ENCODE results near the gene SGK1. TPM values are rescaled to one million over a fixed set of nuclear protein-coding genes. Genes with fewer than 3 reads are reported as not detected.

The SGK1 gene
- total RNA-seq, 3 donors from 2014 or later: 104 to 459 (median 193) TPM

GRCh38 chr6:134233180-134233955 is 84.5 kb downstream of the SGK1 start:
- TF ChIP-seq POLR2AphosphoS5 (IDR thresholded peaks at IDR 0.05) (no peak), CTCF (IDR thresholded peaks at IDR 0.05) (no peak), POLR2A (IDR thresholded peaks at IDR 0.05) (no peak)
- Histone ChIP-seq H3K27ac (no peak overlapping the region), H3K4me3 (no peak overlapping the region), H3K36me3 (no peaks in the 10 kb centered on the region), H3K9me3 (no peaks in the 10 kb centered on the region), H3K4me1 (no peaks in the 10 kb centered on the region), H3K27me3 (no peaks in the 10 kb centered on the region)
- intact Hi-C loops (cut with DNase I; ENCODE audit: low total_unique reads): no loop called here
- DNase-seq (ENCODE audit: low spot score in 2 of 2): no peak

- H3K4me3 ChIP-seq: no peak overlapping the region
Measured at GRCh38 chr6:134230940-134231339, 87.0 kb downstream of the SGK1 start.

GRCh38 chr6:134230087-134230700 is 87.7 kb downstream of the SGK1 start:
- no peak for TF ChIP-seq POLR2A (IDR thresholded peaks at IDR 0.05)
- TF ChIP-seq CTCF (IDR thresholded peaks at IDR 0.05): no peak
- no peak for TF ChIP-seq POLR2AphosphoS5 (IDR thresholded peaks at IDR 0.05)
- no peak overlapping the region for H3K4me3 ChIP-seq
- no peak overlapping the region for H3K27ac ChIP-seq
- intact Hi-C loops (cut with DNase I; ENCODE audit: low total_unique reads): no loop called here
- no peak for DNase-seq (ENCODE audit: low spot score in 2 of 2)
- H3K36me3 ChIP-seq: no peaks in the 10 kb centered on the region
- no peaks in the 10 kb centered on the region for H3K9me3 ChIP-seq
- no peaks in the 10 kb centered on the region for H3K4me1 ChIP-seq
- H3K27me3 ChIP-seq: no peaks in the 10 kb centered on the region

More at GRCh38 chr6:134230940-134231339, 87.0 kb downstream of the SGK1 start:
- Histone ChIP-seq H3K4me1 (no peaks in the 10 kb centered on the region), H3K36me3 (no peaks in the 10 kb centered on the region), H3K9me3 (no peaks in the 10 kb centered on the region), H3K27ac (no peak overlapping the region), H3K27me3 (no peaks in the 10 kb centered on the region)
- TF ChIP-seq CTCF (IDR thresholded peaks at IDR 0.05) (no peak), POLR2AphosphoS5 (IDR thresholded peaks at IDR 0.05) (no peak), POLR2A (IDR thresholded peaks at IDR 0.05) (no peak)
- DNase-seq (ENCODE audit: low spot score in 2 of 2): no peak
- intact Hi-C loops (cut with DNase I; ENCODE audit: low total_unique reads): no loop called here

GRCh38 chr6:134229520-134229919 is 88.4 kb downstream of the SGK1 start:
- H3K27me3 ChIP-seq: no peaks in the 10 kb centered on the region
- no peak overlapping the region for H3K4me3 ChIP-seq
- no peak for TF ChIP-seq CTCF (IDR thresholded peaks at IDR 0.05)
- TF ChIP-seq POLR2AphosphoS5 (IDR thresholded peaks at IDR 0.05): no peak
- no peak for TF ChIP-seq POLR2A (IDR thresholded peaks at IDR 0.05)
- H3K27ac ChIP-seq: no peak overlapping the region
- H3K36me3 ChIP-seq: no peaks in the 10 kb centered on the region
- no peak for DNase-seq (ENCODE audit: low spot score in 2 of 2)
- H3K4me1 ChIP-seq: no peaks in the 10 kb centered on the region
- intact Hi-C loops (cut with DNase I; ENCODE audit: low total_unique reads): no loop called here
- H3K9me3 ChIP-seq: no peaks in the 10 kb centered on the region

- H3K36me3 ChIP-seq: no peaks in the 10 kb centered on the region
- H3K4me3 ChIP-seq: no peak overlapping the region
- H3K27me3 ChIP-seq: no peaks in the 10 kb centered on the region
- no peak for TF ChIP-seq CTCF (IDR thresholded peaks at IDR 0.05)
- no peak for TF ChIP-seq POLR2A (IDR thresholded peaks at IDR 0.05)
- no peak for TF ChIP-seq POLR2AphosphoS5 (IDR thresholded peaks at IDR 0.05)
- intact Hi-C loops (cut with DNase I; ENCODE audit: low total_unique reads): no loop called here
- DNase-seq (ENCODE audit: low spot score in 2 of 2): no peak
- H3K4me1 ChIP-seq: no peaks in the 10 kb centered on the region
- no peak overlapping the region for H3K27ac ChIP-seq
- H3K9me3 ChIP-seq: no peaks in the 10 kb centered on the region
Measured at GRCh38 chr6:134223796-134224420, 94.0 kb downstream of the SGK1 start.

All from breast epithelium (tissue), 4 donors.